Liver (tissue), 9 donors: ENCODE measurements around the gene NCOA6. TPM values are rescaled to one million over a fixed set of nuclear protein-coding genes. Genes with fewer than 3 reads are reported as not detected.

Source experiments
- DNase-seq: peaks from one replicate; pipeline ENCODE4 v3.0.0-alpha.2; 2017; ENCODE audit warnings: low spot score
- H3K27ac ChIP-seq, 2 donors: one replicate each; pipeline ENCODE4 v1.7.0; 2013; ENCODE audit warnings: inconsistent platforms in 2 of 2, low read length in 2 of 2, control low read depth in 1 of 2, low read depth in 1 of 2, mild to moderate bottlenecking in 1 of 2
- H3K27me3 ChIP-seq, 4 donors: one replicate each; pipeline versions ENCODE4 v1.6.1 to v1.7.0; 2013; ENCODE audit warnings: low read length in 3 of 4, inconsistent platforms in 1 of 4, mild to moderate bottlenecking in 1 of 4, moderate library complexity in 1 of 4; ENCODE audit not compliant: control insufficient read depth in 4 of 4, insufficient read depth in 4 of 4
- H3K36me3 ChIP-seq, 4 donors: one replicate each; pipeline versions ENCODE4 v1.6.1 to v1.7.0; 2013; ENCODE audit warnings: low read length in 3 of 4, mild to moderate bottlenecking in 3 of 4, low read depth in 1 of 4, moderate library complexity in 1 of 4; ENCODE audit not compliant: control insufficient read depth in 4 of 4, insufficient read depth in 3 of 4
- H3K4me1 ChIP-seq, 4 donors: one replicate each; pipeline versions ENCODE4 v1.6.1 to v1.7.0; 2013; ENCODE audit warnings: low read length in 3 of 4, mild to moderate bottlenecking in 3 of 4, moderate library complexity in 1 of 4; ENCODE audit not compliant: control insufficient read depth in 4 of 4, insufficient read depth in 4 of 4
- H3K4me3 ChIP-seq, 3 donors: one replicate each; pipeline versions ENCODE4 v1.6.1 to v1.7.0; 2013; ENCODE audit warnings: low read length in 3 of 3, control low read depth in 1 of 3, low read depth in 1 of 3, mild to moderate bottlenecking in 1 of 3
- H3K9ac ChIP-seq, 2 donors: one replicate each; pipeline ENCODE4 v1.7.0; 2013; ENCODE audit warnings: low read length in 2 of 2, mild to moderate bottlenecking in 2 of 2, moderate library complexity in 2 of 2, control low read depth in 1 of 2, low read depth in 1 of 2
- H3K9me3 ChIP-seq, 4 donors: one replicate each; pipeline versions ENCODE4 v1.6.1 to v1.7.0; 2013; ENCODE audit warnings: low read length in 3 of 4; ENCODE audit not compliant: control insufficient read depth in 4 of 4
- EGR1 ChIP-seq, 2 donors: IDR thresholded peaks; 2 replicates each; pipeline ENCODE4 v1.6.1; 2016 to 2018; ENCODE audit warnings: antibody characterized with exemption in 2 of 2, low read depth in 2 of 2
- FOXA1 ChIP-seq: IDR thresholded peaks from 2 replicates; pipeline ENCODE4 v1.6.1; 2016; ENCODE audit warnings: antibody characterized with exemption
- FOXA2 ChIP-seq: IDR thresholded peaks from 2 replicates; pipeline ENCODE4 v1.6.1; 2016; ENCODE audit warnings: antibody characterized with exemption
- GABPA ChIP-seq, 2 donors: IDR thresholded peaks in 1 of 2; conservative IDR thresholded peaks in 1 of 2; 2 replicates each; pipeline ENCODE4 v1.6.1; 2016; ENCODE audit warnings: antibody characterized with exemption in 2 of 2, mild to moderate bottlenecking in 1 of 2, moderate library complexity in 1 of 2
- HNF4A ChIP-seq, 2 donors: conservative IDR thresholded peaks; 2 replicates each; pipeline ENCODE4 v1.6.1; 2016; ENCODE audit warnings: antibody characterized with exemption in 2 of 2, mild to moderate bottlenecking in 2 of 2
- HNF4G ChIP-seq: IDR thresholded peaks from 2 replicates; pipeline ENCODE4 v1.6.1; 2016; ENCODE audit warnings: antibody characterized with exemption
- JUND ChIP-seq, 2 donors: IDR thresholded peaks; 2 replicates each; pipeline ENCODE4 v1.6.1; 2016; ENCODE audit warnings: antibody characterized with exemption in 2 of 2
- NR2F2 ChIP-seq: IDR thresholded peaks from 2 replicates; pipeline ENCODE4 v1.6.1; 2016; ENCODE audit warnings: antibody characterized with exemption
- RAD21 ChIP-seq, 2 donors: IDR thresholded peaks; 2 replicates each; pipeline ENCODE4 v1.6.1; 2016; ENCODE audit warnings: antibody characterized with exemption in 2 of 2, mild to moderate bottlenecking in 2 of 2
- RXRA ChIP-seq, 2 donors: IDR thresholded peaks; 2 replicates each; pipeline ENCODE4 v1.6.1; 2017 to 2018; ENCODE audit warnings: antibody characterized with exemption in 2 of 2, mild to moderate bottlenecking in 1 of 2
- SP1 ChIP-seq: IDR thresholded peaks from 2 replicates; pipeline ENCODE4 v1.6.1; 2018; ENCODE audit warnings: antibody characterized with exemption, mild to moderate bottlenecking
- TAF1 ChIP-seq: conservative IDR thresholded peaks from 2 replicates; pipeline ENCODE4 v1.6.1; 2016; ENCODE audit warnings: antibody characterized with exemption, mild to moderate bottlenecking
- YY1 ChIP-seq: IDR thresholded peaks from 2 replicates; pipeline ENCODE4 v1.6.1; 2016; ENCODE audit warnings: antibody characterized with exemption, mild to moderate bottlenecking
- WGBS: extraction: QIAGEN DNeasy Blood & Tissue Kit; methylation state at CpG from one replicate; pipeline ENCODE4 v1.1.7; 2013; 5-methylcytosine and 5-hydroxymethylcytosine counted together
- polyA plus RNA-seq, 2 donors: library from polyadenylated mRNA; stranded (reverse) in 1 of 2; unstranded in 1 of 2; fragments of 200-250 nt in 1 of 2; fragments of >200 nt in 1 of 2; fragmentation: Nextera tagmentation in 1 of 2; extraction: Ambion mirVana in 1 of 2; gene quantifications; one replicate each; pipeline versions ENCODE4 v1.2.1 to v1.2.3, GENCODE V29; 2013 to 2015
- total RNA-seq, 2 donors: library from RNA; depleted of rRNA; stranded (reverse); fragments of >200 nt; gene quantifications; one replicate each; pipeline ENCODE4 v1.2.3, GENCODE V29; 2014
- TF ChIP-seq, protein P1 (sequence below): fragments of 150-350 bp; IDR thresholded peaks from 2 replicates; pipeline ENCODE4 v1.5.1; 2017; ENCODE audit warnings: improper control_type of control experiment, low read depth, low read length; ENCODE audit not compliant: missing input control
- TF ChIP-seq, protein P2 (sequence below): IDR thresholded peaks from 2 replicates; pipeline ENCODE4 v1.6.1; 2016; ENCODE audit warnings: antibody characterized with exemption
- TF ChIP-seq, protein P3 (sequence below): IDR thresholded peaks from 2 replicates; pipeline ENCODE4 v1.6.1; 2016; ENCODE audit warnings: antibody characterized with exemption
- TF ChIP-seq, protein P4 (sequence below): IDR thresholded peaks from 2 replicates; pipeline ENCODE4 v1.6.1; 2016; ENCODE audit warnings: antibody characterized with exemption, mild to moderate bottlenecking
- TF ChIP-seq, protein P5 (sequence below): IDR thresholded peaks from 2 replicates; pipeline ENCODE4 v1.6.1; 2016; ENCODE audit warnings: antibody characterized with exemption
- donor health status: healthy.
- donor health status: healthy.
- donor health status: healthy.
- donor health status: healthy.
- donor health status: healthy.

The NCOA6 gene
- total and polyA plus RNA-seq, 4 donors = 5.4 to 13.1 (median 6.2) TPM

DNA sequence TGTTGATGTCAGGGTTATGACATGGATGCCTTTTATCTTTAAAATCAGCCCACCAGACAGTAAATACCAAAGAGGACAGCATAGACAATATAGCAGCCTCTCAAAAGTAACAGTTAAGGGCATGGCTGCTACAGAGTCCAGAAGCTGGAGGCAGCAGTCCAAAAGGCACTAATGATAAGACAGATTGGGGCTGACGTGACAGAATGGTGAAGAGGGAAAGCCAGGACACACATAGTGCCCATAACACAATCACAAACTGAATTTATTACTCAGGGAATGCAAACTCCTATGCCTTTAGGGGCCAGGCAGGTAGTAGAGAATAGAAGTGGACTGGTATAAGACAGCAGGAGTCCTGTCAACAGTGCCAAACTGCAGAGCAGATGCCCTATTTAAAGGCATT is 80.6 kb downstream of the NCOA6 start (continued):
- TF ChIP-seq, protein P1, sequence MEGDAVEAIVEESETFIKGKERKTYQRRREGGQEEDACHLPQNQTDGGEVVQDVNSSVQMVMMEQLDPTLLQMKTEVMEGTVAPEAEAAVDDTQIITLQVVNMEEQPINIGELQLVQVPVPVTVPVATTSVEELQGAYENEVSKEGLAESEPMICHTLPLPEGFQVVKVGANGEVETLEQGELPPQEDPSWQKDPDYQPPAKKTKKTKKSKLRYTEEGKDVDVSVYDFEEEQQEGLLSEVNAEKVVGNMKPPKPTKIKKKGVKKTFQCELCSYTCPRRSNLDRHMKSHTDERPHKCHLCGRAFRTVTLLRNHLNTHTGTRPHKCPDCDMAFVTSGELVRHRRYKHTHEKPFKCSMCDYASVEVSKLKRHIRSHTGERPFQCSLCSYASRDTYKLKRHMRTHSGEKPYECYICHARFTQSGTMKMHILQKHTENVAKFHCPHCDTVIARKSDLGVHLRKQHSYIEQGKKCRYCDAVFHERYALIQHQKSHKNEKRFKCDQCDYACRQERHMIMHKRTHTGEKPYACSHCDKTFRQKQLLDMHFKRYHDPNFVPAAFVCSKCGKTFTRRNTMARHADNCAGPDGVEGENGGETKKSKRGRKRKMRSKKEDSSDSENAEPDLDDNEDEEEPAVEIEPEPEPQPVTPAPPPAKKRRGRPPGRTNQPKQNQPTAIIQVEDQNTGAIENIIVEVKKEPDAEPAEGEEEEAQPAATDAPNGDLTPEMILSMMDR = no peak
- TF ChIP-seq NR2F2 (no peak), FOXA2 (no peak)

DNA sequence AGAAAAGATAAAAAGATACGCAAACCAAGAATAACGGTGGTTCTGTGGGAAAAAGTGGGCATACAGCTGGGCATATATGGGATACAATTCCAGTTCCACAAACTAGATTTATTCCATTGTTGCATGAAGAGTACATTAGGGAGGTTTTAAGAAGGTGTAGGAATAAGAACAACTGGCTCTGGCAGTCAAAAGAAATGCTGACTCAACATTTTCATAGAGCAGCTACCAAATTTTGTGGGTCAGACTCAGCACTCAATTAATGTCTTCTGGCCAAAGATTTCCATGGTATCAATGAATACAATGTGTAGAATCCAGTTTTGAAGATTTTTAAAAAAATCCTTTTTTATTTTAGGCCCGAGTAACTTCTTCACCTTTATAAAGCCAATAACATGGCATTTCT is 81.1 kb downstream of the NCOA6 start:
- H3K4me3 ChIP-seq = no peak overlapping the region
- WGBS = 94% methylated on average over 3 of the region's 3 CpGs
- TF ChIP-seq TAF1 (no peak), JUND (IDR thresholded peaks at IDR 0.05) (no peak), HNF4G (no peak), HNF4A (conservative IDR thresholded peaks at IDR 0.05) (no peak), RAD21 (IDR thresholded peaks at IDR 0.05) (no peak), YY1 (no peak), FOXA1 (no peak), EGR1 (IDR thresholded peaks at IDR 0.05; ENCODE audit: low read depth in 2 of 2) (no peak), RXRA (IDR thresholded peaks at IDR 0.05) (no peak), FOXA2 (no peak), GABPA (IDR thresholded peaks at IDR 0.05 in 1 of 2, conservative IDR thresholded peaks at IDR 0.05 in 1 of 2) (no peak), NR2F2 (no peak), SP1 (no peak)
- TF ChIP-seq, protein P2, sequence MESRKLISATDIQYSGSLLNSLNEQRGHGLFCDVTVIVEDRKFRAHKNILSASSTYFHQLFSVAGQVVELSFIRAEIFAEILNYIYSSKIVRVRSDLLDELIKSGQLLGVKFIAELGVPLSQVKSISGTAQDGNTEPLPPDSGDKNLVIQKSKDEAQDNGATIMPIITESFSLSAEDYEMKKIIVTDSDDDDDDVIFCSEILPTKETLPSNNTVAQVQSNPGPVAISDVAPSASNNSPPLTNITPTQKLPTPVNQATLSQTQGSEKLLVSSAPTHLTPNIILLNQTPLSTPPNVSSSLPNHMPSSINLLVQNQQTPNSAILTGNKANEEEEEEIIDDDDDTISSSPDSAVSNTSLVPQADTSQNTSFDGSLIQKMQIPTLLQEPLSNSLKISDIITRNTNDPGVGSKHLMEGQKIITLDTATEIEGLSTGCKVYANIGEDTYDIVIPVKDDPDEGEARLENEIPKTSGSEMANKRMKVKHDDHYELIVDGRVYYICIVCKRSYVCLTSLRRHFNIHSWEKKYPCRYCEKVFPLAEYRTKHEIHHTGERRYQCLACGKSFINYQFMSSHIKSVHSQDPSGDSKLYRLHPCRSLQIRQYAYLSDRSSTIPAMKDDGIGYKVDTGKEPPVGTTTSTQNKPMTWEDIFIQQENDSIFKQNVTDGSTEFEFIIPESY = no peak
- TF ChIP-seq, protein P3, sequence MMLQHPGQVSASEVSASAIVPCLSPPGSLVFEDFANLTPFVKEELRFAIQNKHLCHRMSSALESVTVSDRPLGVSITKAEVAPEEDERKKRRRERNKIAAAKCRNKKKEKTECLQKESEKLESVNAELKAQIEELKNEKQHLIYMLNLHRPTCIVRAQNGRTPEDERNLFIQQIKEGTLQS = no peak
- TF ChIP-seq, protein P1 = no peak
- TF ChIP-seq, protein P4, sequence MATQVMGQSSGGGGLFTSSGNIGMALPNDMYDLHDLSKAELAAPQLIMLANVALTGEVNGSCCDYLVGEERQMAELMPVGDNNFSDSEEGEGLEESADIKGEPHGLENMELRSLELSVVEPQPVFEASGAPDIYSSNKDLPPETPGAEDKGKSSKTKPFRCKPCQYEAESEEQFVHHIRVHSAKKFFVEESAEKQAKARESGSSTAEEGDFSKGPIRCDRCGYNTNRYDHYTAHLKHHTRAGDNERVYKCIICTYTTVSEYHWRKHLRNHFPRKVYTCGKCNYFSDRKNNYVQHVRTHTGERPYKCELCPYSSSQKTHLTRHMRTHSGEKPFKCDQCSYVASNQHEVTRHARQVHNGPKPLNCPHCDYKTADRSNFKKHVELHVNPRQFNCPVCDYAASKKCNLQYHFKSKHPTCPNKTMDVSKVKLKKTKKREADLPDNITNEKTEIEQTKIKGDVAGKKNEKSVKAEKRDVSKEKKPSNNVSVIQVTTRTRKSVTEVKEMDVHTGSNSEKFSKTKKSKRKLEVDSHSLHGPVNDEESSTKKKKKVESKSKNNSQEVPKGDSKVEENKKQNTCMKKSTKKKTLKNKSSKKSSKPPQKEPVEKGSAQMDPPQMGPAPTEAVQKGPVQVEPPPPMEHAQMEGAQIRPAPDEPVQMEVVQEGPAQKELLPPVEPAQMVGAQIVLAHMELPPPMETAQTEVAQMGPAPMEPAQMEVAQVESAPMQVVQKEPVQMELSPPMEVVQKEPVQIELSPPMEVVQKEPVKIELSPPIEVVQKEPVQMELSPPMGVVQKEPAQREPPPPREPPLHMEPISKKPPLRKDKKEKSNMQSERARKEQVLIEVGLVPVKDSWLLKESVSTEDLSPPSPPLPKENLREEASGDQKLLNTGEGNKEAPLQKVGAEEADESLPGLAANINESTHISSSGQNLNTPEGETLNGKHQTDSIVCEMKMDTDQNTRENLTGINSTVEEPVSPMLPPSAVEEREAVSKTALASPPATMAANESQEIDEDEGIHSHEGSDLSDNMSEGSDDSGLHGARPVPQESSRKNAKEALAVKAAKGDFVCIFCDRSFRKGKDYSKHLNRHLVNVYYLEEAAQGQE = no peak
- TF ChIP-seq, protein P5, sequence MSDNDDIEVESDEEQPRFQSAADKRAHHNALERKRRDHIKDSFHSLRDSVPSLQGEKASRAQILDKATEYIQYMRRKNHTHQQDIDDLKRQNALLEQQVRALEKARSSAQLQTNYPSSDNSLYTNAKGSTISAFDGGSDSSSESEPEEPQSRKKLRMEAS = no peak
- H3K36me3 ChIP-seq = peaks cover 6 to 58% (median 28%) of the 10 kb centered on the region in 4 donors
- H3K27me3 ChIP-seq = no peaks in the 10 kb centered on the region
- no peak for DNase-seq
- no peak overlapping the region for H3K9ac ChIP-seq
- H3K27ac ChIP-seq = no peak overlapping the region
- H3K9me3 ChIP-seq = no peaks in the 10 kb centered on the region
- H3K4me1 ChIP-seq = no peaks in the 10 kb centered on the region
